ENCODE data around the gene ESF1.

- no peak for TF ChIP-seq ZNF18 (tag by site-specific recombination; IDR thresholded peaks at IDR 0.05)
- TF ChIP-seq CTCF (tag by site-specific recombination; IDR thresholded peaks at IDR 0.05): no peak
These were observed 3.6 kb upstream of the ESF1 start for GRCh38 chr20:13788167-13788834.
